HG02870 (cell line): ENCODE data around the gene FBXL17.

ENCODE experiments used
- ATAC-seq: cut with Tn5 transposase; IDR thresholded peaks from one replicate; pipeline ENCODE4 v1.9.1; 2021; ENCODE audit warnings: mild to moderate bottlenecking, moderate library complexity; ENCODE audit not compliant: unreplicated experiment

The FBXL17 gene

DNA sequence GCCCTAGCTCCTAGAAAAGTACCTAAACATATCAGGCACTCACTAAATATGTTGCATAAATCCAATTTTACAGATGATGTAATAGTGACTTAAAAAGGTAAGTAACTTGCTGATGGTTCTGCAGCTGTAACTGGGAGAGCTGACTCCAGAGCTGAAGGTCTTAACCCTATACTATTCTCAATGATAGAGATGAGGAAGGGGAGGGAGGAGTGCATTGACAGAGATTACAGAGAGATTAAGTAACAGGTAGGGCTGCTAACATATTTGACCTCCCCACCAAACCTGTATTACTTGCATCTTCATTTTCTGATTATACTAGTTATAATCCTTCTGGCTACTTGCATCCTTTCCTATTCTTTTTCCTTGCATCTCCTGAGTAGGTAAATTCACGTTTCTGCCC, 455.8 kb downstream of the FBXL17 start:
- no peak for ATAC-seq

DNA sequence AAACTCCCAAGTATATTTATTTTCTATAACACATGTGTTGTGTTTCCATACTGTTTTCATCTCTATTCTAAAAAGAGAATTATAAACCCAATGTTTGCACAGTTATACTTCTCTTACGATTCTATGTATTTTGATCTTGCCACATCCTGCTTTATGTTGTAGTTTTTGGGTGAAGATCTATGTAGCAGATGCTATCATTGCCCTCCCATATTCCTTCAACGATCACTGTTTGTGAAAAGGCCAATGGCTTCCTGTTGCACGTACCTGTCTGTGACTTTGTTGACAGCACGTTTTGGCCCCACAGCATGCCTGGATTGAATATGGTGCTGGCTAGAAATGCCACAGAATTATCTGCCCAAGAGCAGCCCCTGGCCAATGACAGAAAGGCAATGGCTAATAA, 456.7 kb downstream of the FBXL17 start:
- ATAC-seq = no peak

DNA sequence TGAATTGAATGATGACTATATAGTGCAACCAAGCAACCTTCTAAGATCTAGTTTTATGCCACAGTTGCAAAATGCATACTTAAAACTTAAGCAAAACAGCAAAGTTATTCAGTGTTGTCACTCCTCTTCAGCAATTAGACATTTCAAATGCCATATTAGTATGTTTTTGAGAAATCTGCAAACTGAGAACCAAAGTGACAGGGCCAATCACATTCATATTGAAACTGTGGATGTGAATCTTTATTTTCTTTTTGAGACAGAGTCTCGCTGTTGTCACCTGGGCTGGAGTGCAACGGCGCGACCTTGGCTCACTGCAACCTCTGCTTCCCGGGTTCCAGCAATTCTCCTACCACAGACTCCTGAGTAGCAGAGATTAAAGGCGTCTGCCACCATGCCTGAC, 461.9 kb downstream of the FBXL17 start:
- peak; percentile 81 for ATAC-seq

DNA sequence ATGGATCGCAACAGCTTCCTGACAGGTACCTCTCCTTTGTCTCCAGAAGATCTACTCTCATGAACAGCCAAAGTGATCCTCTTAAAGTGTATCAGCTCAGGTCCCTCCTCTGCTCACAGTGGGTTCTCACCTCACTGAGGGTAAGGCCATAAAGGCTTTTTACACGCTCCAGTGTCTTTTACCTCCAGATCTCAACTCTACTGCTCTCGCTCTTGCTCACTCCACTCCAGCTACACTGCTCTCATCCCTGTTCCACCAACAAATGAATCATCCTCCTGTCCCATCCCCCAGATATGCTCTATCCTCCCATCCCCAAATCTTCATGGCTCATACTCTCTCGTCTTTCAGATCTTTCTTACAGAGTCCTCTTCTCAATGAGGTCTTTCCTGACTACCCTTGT, 462.5 kb downstream of the FBXL17 start:
- peak; percentile 40 for ATAC-seq

DNA sequence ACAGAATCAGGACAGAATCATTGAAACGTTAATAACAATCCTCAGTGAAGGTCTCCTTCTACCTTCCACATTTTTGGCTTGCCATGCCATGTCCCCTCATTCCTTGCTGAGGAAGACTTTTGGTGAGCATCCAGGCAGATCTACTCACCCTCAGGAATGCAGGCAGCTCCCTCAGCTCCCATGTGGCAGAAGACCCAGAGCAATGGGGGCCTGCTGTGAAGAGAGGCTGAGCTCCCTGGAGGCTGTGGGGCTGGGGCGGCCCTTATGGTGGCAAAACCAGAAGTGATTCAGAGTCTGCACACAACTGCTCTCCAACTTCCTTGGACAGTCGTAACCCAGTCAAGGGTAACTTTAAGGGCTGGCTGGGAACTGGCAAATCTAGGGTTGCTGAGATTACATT, 463.9 kb downstream of the FBXL17 start:
- no peak for ATAC-seq

DNA sequence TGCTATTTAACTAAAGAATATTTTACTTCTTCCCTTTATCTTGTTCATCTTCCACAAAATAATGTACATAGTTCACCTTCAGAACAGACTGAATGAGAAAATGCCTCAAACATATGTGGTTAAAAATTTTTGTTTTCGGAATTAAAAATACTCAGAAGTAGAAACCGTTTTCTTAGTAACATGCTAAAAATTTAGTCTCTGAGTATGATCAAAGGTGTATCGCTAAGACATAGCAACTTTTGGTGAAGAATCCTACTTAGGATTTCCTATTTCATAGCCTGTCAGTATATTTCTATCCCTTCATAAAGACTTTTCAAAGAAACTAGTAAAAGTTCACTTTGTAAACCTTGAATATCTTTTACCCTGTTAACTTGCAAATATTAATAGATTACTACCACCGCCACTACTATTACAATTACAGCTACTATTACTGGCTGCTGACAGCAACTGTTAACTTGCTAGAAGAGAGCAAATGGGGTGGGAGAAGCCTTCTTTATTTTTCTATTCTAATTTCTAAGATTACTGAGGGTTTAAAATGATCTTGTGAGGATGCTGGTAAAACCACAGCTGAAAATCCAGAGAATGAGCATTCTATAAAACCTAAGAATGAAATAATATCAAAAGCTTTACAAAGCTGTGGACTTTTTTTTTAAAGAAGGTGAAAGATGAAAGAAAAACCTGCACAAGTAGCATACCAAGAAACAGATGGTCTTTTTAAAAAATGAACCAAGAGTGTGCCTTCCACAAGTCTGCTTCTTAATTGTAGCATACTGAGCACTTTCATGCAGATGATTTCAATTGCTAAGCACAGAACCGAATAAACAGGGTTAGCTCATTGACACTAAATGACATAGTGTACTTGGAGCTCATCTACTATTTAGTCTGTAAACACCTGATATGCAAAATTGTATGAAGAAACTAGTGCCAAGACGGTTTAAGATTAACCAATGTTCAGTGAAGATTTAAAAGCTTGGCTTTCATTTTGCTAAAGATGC, 464.9 kb downstream of the FBXL17 start:
- ATAC-seq = no peak

DNA sequence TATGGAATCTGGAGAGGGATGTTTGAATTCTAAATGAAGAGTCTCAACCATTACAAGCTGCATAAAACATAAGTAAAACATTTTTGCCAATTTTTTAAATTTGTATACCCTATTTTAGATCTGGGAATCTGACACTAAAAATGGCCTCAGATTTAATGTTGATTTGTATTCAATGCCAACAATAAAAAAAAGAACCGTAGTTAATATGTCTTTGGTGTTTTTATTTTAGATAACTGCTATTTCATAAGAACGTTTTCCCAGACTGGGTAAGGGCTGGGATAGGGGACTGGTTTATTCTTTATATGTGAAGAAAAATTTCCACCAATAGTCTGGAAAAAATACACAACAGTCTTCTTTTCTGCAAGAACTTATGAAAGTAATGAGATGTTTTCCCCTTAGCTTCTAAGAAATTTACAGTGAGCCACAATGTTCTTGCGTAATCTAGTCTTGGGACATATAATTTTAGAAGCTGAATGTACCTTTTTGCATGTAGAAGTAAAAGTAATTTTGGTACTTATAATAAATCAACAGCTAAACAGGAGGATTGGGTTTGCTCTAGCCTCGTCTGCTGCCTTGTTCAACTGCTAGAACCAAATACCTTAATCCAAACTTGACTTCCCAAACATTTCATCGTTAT, 466.6 kb downstream of the FBXL17 start:
- ATAC-seq = no peak

DNA sequence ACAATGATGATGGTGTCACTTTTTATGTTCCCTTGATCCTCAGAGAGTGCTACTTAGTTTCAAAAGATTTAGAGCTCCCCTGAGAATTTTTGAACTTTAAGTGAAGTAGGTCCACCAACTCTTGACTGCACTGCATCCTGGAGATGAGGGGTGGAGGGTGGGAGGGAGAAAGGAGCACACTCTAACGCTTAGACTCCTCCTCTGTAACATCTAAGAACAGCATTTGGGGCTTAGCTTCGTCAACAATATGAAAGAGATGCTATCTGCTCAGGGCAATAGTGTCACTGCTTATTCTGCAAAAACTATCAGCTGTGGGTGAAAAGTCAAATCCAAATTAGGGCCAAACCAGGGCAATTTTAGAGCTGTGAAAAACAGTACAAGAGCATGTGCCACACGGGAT, 468.4 kb downstream of the FBXL17 start:
- ATAC-seq = no peak

DNA sequence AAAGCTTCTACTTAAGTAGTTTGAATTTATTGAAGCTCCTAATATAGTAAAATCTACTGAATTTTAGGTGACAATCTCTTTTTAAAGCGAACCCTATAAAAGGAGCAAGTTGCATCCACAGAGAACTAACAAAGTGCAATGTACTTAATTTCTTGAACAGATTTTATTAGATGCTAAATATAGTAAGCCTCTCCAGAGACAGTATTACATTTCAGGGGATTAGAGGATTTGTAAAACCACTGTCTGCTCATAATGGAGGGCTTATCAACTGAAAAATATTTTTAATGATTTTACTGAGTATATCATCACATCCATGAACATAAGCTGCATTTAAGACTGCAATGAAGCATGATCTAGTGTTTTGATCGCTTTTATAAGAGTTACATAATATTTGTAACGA, 481.2 kb downstream of the FBXL17 start:
- ATAC-seq = no peak

DNA sequence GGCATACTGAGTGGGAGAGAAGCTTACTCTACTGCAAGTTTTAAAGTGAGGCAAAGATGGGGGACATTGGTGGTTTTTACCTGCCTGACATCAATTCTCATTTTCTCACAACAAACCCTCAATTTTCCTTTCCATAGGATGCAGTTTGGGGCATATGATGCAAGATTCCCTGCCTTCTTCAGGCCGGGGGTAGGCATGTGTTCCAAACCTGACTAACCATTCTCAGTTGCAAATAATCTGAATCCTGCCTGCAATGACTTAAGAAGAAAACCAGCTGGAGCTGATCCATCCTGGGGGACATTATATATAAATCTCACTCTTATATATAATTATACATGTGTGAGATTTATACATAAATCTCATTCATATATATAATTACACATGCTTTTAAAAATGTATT, 487.5 kb downstream of the FBXL17 start:
- ATAC-seq = no peak

DNA sequence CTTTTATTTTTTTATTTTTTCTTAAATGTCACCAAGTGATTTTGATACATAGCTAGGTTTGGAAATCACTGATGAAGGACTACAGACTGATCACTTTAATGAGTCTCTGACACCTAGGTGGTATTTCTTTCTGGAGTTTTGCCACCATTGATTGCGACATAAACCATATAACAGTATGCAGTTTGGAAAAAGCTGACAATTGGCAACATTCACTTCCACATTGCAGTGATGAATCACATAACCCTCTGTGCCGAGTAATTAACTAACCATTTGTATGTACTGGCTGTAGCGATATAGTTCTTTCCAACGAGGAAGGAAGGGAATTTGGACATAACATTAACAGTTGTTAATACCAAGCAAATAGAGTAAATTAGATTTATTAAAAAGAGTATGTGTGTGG, 488.3 kb downstream of the FBXL17 start:
- no peak for ATAC-seq

DNA sequence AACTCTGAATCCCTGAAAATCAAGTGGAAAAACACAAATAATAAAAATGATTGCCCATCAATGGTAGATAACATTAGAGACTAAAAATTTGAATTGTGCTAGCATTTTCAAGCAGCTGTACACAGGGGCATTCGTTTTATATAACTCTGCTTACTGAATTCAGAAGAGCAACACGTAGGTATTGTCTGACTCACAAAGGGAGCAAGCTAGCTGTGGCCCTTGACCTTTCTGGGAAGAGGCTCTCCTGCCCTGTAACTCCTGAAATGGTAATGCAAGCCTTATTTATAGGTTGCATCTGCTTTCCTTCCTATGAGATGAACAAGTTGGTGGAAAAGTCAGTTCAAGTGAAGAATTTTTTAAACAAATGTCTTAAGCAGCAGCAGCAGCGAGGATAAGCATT, 492.5 kb downstream of the FBXL17 start:
- ATAC-seq = no peak

DNA sequence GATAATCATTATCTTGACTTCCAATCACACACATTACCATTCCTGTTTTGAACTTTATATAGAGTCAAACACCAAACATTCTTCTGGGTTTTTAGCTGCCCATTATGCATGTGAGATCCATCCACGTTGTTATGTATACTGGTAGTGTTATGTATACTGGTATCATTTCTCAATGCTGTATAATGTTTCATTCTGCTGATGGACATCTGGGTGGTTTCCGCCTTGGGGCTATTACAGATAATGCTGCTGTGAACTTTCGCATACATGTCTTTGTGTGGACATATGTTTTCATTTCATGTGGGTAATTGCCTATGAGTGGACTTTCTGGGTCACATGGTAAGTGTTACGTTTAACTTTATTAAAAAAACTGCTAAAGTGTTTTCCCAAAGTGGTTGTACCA, 493.4 kb downstream of the FBXL17 start:
- ATAC-seq = no peak

DNA sequence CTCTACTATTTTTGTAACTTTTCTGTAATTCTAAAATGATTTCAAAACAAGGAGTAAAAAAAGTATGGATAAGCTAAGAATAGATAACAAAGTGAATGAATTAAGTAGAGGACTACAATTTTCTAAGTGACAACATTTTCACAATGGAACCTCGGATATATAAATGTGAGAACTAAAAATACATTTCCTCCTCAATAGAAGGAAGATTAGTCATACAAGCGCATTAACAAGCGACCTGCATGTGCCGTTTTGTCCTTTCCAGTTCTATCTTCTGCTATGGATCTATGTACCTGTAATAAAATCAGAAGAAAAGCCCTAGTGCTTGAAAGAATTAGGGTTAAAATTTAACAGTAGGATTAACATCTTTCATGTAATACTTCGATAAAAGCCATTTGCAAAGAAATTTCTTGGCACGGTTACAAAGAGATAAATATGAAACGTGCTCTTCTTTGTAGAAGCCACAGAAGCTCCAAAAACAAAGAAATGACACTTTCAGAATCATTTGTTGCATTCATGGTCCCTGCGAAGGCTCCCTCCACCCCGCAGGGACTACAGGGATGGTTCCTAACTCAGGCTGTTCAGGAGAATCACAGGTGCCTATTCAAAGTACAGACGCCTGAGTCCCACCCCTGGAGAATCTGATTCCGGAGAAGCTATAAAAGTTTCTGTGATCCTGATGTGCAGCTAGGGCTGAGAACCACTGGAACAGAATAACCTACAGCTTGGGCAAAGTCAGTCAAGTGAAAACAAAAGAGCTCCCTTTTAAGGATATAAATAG, 494.5 kb downstream of the FBXL17 start:
- ATAC-seq = no peak

DNA sequence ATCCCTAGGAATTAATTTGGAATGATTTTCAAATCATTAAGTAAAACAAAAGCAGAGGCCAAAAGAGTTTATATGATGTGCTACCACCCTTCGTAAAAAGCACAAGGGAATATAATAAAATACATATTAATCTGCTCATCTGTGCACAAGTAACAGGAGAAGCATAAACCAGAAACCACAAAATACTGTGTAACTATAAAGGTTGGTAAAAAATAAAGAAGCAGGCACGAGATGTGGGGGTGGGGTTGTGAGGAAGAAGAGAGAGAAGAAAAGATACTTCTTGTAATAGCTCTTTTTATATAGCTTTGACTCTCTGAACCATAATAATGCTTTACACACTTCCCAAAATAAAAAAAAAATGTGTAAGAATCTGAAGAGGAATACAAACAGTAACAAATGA, 496.3 kb downstream of the FBXL17 start:
- ATAC-seq = no peak

DNA sequence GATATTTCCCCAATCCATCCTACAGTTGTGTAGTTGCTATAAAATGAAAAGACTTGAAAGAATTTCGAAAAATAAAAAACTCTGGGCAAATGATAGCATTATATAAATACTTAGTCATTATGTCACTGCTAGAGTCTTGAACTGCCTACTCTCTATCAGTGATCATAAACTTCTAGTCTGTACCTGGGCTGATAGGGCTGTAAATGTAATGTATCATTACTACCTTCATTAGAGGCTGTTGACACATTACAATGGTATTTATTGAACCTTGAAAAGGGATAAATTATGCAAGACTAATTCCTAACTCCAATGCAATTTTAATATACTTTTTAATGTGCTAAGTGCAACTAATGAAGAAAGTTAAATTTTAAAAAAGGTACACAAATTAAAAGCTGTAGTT, 497.0 kb downstream of the FBXL17 start:
- no peak for ATAC-seq

DNA sequence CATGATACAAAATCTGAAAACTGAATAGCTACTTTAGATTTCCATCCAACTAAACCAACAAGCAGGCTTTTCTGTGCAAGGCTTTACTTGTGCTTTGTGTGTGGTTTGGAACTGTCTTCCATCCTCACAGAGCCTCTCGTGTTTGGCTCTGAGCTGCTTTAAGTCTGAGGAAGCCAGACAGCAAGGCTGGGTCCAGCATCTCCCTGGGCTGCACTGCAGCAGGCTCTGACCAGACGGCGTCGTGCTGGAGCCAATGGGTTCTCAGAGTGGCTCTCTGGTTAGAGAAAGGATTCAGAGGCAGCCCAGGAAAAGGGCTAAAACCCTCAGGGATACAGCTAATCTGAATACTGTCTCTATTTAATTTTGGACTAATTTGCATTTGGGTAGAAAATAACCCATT, 503.2 kb downstream of the FBXL17 start:
- ATAC-seq = no peak

DNA sequence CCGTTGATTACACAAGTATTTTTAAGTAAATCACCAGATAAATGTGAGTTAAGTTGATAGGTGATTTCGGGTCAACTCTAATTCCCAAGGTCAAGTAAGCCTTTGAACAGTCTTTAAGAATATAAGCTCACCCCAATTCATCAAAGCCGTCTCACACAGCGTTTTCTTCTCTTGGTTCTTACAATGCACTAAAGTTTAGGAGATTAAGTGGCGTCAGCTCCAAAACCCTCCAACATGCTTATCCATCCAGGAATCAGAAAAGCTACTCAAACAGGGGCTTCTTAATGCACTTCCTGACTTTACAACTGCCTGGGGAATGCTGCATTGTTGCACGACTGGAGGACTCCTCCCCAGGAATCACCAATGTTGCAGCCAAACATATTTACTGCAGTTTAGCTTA, 505.0 kb downstream of the FBXL17 start:
- no peak for ATAC-seq

DNA sequence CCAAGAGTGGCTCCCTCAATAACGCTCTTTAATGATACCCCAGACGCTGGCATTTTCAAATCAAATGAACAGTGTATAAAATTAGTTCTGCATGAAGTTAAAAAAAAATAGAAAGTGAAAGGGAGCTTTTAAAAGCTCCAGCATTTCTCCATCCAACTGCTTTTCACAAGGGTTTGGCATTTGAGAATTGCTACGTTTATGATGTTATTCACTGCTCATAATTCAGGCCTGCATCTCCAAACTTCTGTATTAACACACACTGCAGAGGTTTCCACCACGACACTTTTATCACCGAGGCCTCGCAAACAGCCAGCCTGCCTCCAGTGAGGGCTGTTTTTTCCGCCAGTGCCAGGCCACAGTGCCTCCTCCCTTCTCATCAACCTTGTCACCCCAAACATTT, 505.6 kb downstream of the FBXL17 start:
- ATAC-seq = no peak

DNA sequence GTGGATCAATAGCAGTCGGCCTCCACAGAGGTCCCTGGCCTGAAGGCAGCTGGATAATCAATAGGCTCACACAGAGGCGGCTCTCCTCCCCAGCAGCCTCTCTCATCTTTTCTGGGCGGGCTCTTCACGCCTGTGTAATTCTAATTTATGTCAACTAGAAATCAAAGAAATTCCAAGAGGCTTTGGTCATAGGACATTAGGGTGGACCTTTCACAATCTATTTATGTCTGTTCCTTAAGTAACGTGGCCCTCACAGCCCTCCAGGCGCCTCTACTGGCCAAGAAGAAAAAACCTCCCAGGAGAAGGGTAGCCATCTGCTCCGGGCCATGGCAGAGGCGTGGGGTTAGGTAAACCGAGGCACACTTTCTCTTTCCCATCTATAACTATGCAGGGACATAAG, 506.1 kb downstream of the FBXL17 start:
- no peak for ATAC-seq

DNA sequence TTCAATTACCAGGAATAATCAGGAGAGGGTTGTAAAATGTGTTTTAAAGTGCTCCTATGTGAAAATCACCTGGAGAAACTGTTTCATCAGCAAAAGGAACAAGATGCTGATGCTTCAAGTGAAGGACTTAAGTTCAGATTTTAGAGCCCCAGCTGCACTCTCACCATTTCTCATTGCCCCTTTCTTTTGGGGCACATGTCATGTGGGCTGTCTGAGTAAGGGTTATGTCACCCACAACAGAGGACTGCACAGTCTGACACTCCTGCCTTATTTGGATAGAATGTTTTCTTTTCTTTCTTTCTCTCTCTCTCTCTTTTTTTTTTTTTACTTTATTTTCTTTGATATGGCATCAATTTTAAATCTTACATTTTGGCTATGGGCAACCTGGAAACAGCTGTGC, 507.1 kb downstream of the FBXL17 start:
- ATAC-seq = no peak

DNA sequence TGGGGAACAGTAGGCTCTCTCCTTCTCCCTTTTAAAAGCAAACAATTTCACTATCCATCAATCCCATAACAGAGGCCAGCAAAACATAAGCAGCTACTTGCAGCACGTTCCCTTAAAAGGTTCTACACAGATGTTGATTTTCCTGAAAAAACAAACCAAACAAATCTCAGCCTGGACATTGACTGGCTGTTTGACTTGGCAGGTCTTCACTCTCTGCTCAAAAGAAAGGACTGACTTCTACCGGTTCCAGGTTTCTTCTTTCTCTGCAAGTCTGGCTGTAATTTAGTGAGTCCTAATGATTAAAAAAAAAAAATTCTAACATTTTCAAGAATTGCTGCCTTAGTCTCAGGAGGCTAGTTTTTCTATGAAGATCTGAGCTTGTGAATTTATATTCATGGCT, 508.0 kb downstream of the FBXL17 start:
- no peak for ATAC-seq
